Esophagus squamous epithelium (tissue), 5 donors: ENCODE data around the gene PPA2. TPM values are rescaled to one million over a fixed set of nuclear protein-coding genes. Genes with fewer than 3 reads are reported as not detected.

Experiments
- DNase-seq: peaks from one replicate; lab custom pipeline; 2025; lab: John Stamatoyannopoulos, UW
- H3K27ac ChIP-seq, 4 donors: fragments of 200-600 bp; sonication (generic); one replicate each; pipeline ENCODE4 v1.5.1; 2016 to 2019; ENCODE audit warnings: mild to moderate bottlenecking in 1 of 4
- H3K27me3 ChIP-seq, 4 donors: fragments of 200-600 bp; sonication (generic); 1 replicate in 3 of 4; 2 replicates in 1 of 4; pipeline versions ENCODE4 v1.5.1 to v1.6.0; 2017 to 2021; ENCODE audit warnings: antibody characterized with exemption in 1 of 4
- H3K36me3 ChIP-seq, 3 donors: fragments of 200-600 bp; sonication (generic); one replicate each; pipeline ENCODE4 v1.5.1; 2016 to 2019
- H3K4me1 ChIP-seq, 3 donors: fragments of 200-600 bp; sonication (generic); one replicate each; pipeline ENCODE4 v1.5.1; 2017 to 2019
- H3K4me3 ChIP-seq, 4 donors: fragments of 200-600 bp; sonication (generic); 1 replicate in 3 of 4; 2 replicates in 1 of 4; pipeline ENCODE4 v1.5.1; 2016 to 2019; ENCODE audit warnings: mild to moderate bottlenecking in 2 of 4, moderate library complexity in 1 of 4
- H3K9me3 ChIP-seq, 3 donors: fragments of 200-600 bp; sonication (generic); one replicate each; pipeline ENCODE4 v1.5.1; 2016 to 2019
- POLR2A ChIP-seq, 4 donors: fragments of 450-650 bp; IDR thresholded peaks; one replicate each; pipeline ENCODE4 v1.6.1; 2017; ENCODE audit warnings: antibody characterized with exemption in 4 of 4, mild to moderate bottlenecking in 4 of 4, moderate library complexity in 3 of 4
- WGBS, 2 donors: methylation state at CpG; one replicate each; pipeline ENCODE4 v1.1.5; 2018; 5-methylcytosine and 5-hydroxymethylcytosine counted together
- intact Hi-C: fragments of 100-400 bp; cut with DNase I; formaldehyde crosslinking; loops from one replicate; pipeline ENCODE4 v1.15.0; 2022
- total RNA-seq, 4 donors: library from RNA; depleted of rRNA; stranded (reverse); fragments of >200 nt; gene quantifications; one replicate each; pipeline ENCODE4 v1.1.0, GENCODE V29; 2016
- TF ChIP-seq, protein P1 (sequence below), 6 experiments: fragments of 450-650 bp in 4 of 6; fragments of 200-600 bp in 2 of 6; sonication (generic) in 2 of 6; IDR thresholded peaks; one replicate each; pipeline ENCODE4 v1.5.1; 2016 to 2019; ENCODE audit warnings: antibody characterized with exemption in 6 of 6, mild to moderate bottlenecking in 4 of 6, moderate library complexity in 4 of 6
- donor health status: DM: yes; HTN: yes; CAD: no.

PPA2 gene
- total RNA-seq, 4 donors from 2014 or later, result 87.3 to 121 (median 87.9) TPM

DNA sequence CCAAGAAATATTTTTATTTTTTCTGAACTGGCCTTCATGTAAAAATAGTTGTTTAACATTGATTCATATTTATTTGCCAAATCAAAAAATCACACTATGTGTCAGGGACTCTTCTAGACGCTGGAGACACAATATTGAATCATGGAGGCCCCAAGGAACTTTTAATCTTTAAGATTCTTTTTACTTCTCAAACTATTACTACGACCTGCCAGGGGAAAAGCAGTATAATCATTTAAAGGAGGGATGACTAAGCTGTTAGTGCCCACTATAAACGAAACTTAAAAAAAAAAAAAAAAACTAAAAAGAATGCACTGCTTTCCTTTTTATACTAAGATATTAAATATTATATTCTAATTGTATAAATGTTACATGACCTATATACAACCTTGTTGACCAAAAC is 84.7 kb downstream of the PPA2 start:
- H3K4me3 ChIP-seq, result no peak overlapping the region
- 63 to 66% methylated on average over 3 of the region's 3 CpGs for WGBS, 2 donors
- H3K27me3 ChIP-seq, result no peaks in the 10 kb centered on the region
- H3K27ac ChIP-seq, result no peak overlapping the region
- H3K4me1 ChIP-seq, result no peaks in the 10 kb centered on the region
- no peak for DNase-seq
- TF ChIP-seq, protein P1, sequence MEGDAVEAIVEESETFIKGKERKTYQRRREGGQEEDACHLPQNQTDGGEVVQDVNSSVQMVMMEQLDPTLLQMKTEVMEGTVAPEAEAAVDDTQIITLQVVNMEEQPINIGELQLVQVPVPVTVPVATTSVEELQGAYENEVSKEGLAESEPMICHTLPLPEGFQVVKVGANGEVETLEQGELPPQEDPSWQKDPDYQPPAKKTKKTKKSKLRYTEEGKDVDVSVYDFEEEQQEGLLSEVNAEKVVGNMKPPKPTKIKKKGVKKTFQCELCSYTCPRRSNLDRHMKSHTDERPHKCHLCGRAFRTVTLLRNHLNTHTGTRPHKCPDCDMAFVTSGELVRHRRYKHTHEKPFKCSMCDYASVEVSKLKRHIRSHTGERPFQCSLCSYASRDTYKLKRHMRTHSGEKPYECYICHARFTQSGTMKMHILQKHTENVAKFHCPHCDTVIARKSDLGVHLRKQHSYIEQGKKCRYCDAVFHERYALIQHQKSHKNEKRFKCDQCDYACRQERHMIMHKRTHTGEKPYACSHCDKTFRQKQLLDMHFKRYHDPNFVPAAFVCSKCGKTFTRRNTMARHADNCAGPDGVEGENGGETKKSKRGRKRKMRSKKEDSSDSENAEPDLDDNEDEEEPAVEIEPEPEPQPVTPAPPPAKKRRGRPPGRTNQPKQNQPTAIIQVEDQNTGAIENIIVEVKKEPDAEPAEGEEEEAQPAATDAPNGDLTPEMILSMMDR (IDR thresholded peaks at IDR 0.05), result no peak
- TF ChIP-seq POLR2A (IDR thresholded peaks at IDR 0.05), result no peak
- peaks cover 0 to 61% (median 0%) of the 10 kb centered on the region in 3 donors for H3K36me3 ChIP-seq
- no peaks in the 10 kb centered on the region for H3K9me3 ChIP-seq
- intact Hi-C loops, result no loop called here

DNA sequence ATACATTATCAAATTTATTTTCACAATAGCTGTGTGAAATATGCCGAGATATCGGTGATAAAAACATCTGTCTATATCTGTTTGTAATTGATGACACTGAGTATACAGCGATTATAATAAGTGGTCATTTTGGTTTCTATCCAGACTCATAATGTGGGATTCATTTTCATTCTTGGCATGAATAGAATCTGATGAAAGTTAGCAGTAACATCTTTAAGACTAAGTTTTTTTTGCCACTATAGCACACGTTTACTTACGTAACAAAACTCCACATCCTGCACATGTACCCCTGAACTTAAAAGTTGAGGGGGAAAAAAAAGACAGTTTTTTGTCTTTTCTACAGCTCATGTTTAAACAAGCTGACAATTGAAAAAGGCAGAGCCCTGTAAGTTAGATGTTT is 86.4 kb downstream of the PPA2 start:
- H3K36me3 ChIP-seq, result peaks cover 0 to 59% (median 0%) of the 10 kb centered on the region in 3 donors
- DNase-seq, result no peak
- 84 to 86% methylated on average over 5 of the region's 5 CpGs for WGBS, 2 donors
- H3K9me3 ChIP-seq, result no peaks in the 10 kb centered on the region
- no peak overlapping the region for H3K4me3 ChIP-seq
- TF ChIP-seq, protein P1 (IDR thresholded peaks at IDR 0.05), result no peak
- intact Hi-C loops, result no loop called here
- H3K4me1 ChIP-seq, result no peaks in the 10 kb centered on the region
- H3K27ac ChIP-seq, result no peak overlapping the region
- no peaks in the 10 kb centered on the region for H3K27me3 ChIP-seq

DNA sequence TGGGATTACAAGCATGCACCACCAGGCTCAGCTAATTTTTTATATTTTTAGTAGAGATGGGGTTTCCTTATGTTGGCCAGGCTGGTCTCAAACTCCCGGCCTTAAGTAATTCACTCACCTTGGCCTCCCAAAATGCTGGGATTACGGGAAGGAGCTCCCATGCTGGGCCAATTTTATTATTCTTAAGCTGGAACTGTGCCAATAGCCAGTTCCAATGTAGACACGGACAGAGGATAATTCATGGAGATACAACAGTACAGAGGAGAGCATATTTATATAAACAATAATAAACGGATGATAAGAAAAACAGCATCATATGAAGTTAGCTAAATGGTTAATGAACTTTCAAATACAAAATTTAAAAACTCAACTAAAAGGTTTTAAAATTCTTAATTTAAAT is 87.8 kb downstream of the PPA2 start:
- DNase-seq, result no peak
- WGBS, 2 donors, result 72 to 76% methylated on average over 1 to 3 of the region's 4 CpGs
- Histone ChIP-seq H3K9me3 (no peaks in the 10 kb centered on the region), H3K36me3 (peaks cover 0 to 52% (median 0%) of the 10 kb centered on the region in 3 donors), H3K4me3 (no peak overlapping the region), H3K27me3 (no peaks in the 10 kb centered on the region), H3K4me1 (no peaks in the 10 kb centered on the region), H3K27ac (no peak overlapping the region)
- intact Hi-C loops, result no loop called here
- TF ChIP-seq, protein P1 (IDR thresholded peaks at IDR 0.05), result no peak
- TF ChIP-seq POLR2A (IDR thresholded peaks at IDR 0.05), result no peak

DNA sequence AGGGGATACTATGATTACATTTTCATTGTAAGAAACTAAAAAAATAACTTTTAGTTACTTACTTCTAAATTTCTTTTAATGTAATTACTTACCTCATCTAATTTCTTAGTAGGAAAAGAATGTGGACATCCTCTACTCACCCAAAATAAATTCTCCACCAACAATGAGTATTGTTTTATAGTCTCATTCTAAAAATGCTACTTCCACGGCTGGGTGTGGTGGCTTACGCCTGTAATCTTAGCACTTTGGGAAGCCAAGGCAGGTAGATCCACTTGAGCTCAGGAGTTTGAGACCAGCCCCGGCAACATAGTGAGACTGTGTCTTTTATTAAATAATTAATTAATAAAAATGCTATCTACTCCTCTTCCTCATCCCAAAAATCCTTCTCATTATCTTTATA is 99.8 kb downstream of the PPA2 start:
- no peak overlapping the region for H3K4me3 ChIP-seq
- no peak for DNase-seq
- H3K27ac ChIP-seq, result no peak overlapping the region
- TF ChIP-seq, protein P1 (IDR thresholded peaks at IDR 0.05), result no peak
- no peak for TF ChIP-seq POLR2A (IDR thresholded peaks at IDR 0.05)
- peaks cover 0 to 54% (median 0%) of the 10 kb centered on the region in 3 donors for H3K36me3 ChIP-seq
- intact Hi-C loops, result no loop called here
- no peaks in the 10 kb centered on the region for H3K9me3 ChIP-seq
- no peaks in the 10 kb centered on the region for H3K4me1 ChIP-seq
- 86 to 93% methylated on average over 3 of the region's 3 CpGs for WGBS, 2 donors
- H3K27me3 ChIP-seq, result no peaks in the 10 kb centered on the region

DNA sequence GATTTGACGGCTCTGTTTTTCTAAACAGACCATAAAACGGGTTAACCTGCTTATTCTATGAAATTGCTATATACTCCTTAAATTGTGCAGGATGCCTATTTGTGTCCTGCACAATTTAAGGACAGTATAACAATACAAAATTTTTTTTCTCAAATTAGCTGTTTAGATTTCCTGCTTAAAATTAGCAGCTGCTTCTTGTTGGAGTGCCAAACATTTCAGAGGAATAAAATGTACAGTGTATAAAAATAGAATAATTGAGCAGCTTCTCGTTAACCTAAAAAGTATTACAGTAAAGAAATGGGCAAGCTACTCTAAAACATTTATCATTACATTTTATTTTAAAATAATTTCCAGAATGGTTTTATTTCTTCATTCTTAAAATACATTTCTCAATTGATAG is 100.5 kb downstream of the PPA2 start:
- Histone ChIP-seq H3K4me3 (no peak overlapping the region), H3K4me1 (no peaks in the 10 kb centered on the region), H3K27ac (no peak overlapping the region), H3K36me3 (peaks cover 0 to 54% (median 0%) of the 10 kb centered on the region in 3 donors), H3K9me3 (no peaks in the 10 kb centered on the region), H3K27me3 (no peaks in the 10 kb centered on the region)
- DNase-seq, result no peak
- intact Hi-C loops, result no loop called here
- TF ChIP-seq, protein P1 (IDR thresholded peaks at IDR 0.05), result no peak
- TF ChIP-seq POLR2A (IDR thresholded peaks at IDR 0.05), result no peak
- 68 to 81% methylated on average over 3 of the region's 3 CpGs for WGBS, 2 donors
